ENCODE results near the gene TAF8.
"Not testable (repeated sequence)": the region's sequence is repeated elsewhere in the genome, so short reads cannot be mapped to it uniquely, and the experiment has no call there.

Gene TAF8

GRCh38 chr6:42050297-42051267 lies at the start of gene TAF8:
Gene TAF8, plus strand, starts transcription at chr6:42050524. Its CDS starts 18 bp downstream, at chr6:42050542.
- DNase-seq (ENCODE audit: low read depth in 2 of 2, low spot score in 1 of 2): peak; percentile 68 to 79

DNA sequence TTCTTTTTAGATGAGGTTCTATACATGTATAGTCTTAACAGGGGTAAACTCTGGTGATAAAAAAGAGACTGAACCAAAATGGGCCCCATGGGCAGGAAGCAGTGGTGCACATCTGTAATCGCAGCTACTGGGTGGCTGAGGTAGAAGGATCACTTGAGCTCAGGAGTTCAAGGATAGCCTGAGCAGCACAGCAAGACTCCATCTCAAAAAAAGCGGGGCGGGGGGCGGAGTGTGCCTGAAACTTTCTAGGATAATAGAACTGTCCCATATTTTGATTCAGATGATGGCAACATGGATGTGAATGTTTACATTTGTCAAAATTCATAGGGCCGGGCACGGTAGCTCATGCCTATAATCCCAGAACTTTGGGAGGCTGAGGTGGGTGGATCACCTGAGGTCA lies 48.8 kb upstream of the TAF8 start:
- no peak for DNase-seq (ENCODE audit: low read depth in 2 of 2, low spot score in 1 of 2)

- DNase-seq (ENCODE audit: low read depth in 2 of 2, low spot score in 1 of 2): not testable (repeated sequence)
Measured at GRCh38 chr6:42003658-42004057, 46.7 kb upstream of the TAF8 start.

GRCh38 chr6:42007286-42008137 lies 42.8 kb upstream of the TAF8 start:
- DNase-seq (ENCODE audit: low read depth in 2 of 2, low spot score in 1 of 2): no peak

DNA sequence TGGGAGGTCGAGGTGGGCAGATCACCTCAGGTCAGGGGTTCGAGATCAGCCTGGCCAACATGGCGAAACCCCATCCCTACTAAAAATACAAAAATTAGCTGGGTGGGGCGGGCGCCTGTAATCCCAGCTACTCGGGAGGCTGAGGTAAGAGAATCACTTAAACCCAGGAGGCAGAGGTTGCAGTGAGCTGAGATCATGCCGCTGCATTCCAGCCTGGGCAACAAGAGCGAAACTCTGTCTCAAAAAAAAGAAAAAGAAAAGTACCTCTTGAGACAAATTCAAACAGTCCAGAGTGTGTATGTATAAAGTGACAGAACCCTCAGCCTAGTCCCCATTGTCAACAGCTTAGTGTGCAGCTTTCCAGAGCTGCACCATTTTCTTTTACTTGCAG lies 42.2 kb upstream of the TAF8 start:
- DNase-seq (ENCODE audit: low read depth in 2 of 2, low spot score in 1 of 2): not testable (repeated sequence)

DNA sequence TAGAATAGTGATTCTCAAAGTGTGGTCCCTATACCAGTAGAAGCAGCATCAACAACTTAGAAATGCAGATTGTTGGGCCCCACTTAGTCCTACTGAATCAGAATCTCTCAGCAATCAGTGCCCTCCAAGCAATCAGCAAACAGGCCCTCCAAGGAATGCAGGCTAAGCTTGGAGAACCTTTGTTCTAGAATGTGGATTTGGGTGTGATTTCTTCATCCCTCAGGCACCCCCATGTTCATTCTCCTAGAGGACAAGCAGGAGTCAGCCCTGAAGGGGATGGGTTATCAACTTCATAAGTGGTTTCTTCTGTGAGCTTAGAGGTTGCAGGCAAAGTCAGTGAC lies 40.5 kb upstream of the TAF8 start:
- DNase-seq (ENCODE audit: low read depth in 2 of 2, low spot score in 1 of 2): no peak

DNA sequence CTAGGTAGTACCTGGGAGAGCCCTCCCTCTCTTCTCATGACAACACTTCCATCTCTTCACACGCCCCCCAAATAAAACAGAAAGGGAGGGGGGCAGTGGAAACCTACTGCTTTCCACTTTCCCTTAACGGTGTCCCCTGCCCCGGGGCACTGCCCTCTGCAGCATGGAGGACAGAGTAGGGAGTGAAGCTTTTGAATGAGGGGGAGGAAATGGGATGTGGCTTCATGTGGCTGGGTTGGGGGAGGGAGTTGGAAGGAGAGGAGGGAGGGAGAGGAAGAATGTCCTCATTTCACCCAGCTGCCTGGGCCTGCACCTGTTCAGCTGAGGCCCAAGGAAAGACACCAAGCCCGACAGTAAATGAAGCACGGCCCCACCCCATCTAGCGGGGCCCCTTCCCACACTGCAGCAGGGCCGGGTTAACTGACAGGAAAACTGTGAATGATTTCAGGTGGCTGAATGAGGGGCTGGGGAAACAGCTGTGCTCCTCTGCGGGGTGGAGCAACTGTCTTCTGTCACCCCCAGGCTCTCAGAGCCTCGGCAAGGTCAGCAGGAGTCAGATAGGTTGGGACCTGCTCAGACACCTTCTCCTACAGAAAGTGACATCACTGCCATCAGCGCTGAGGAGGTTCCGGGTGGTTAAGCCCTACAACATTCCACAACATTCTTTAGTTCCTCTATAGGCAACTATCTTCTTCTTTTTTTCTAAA lies 40.0 kb upstream of the TAF8 start:
- DNase-seq (ENCODE audit: low read depth in 2 of 2, low spot score in 1 of 2): no peak

DNA sequence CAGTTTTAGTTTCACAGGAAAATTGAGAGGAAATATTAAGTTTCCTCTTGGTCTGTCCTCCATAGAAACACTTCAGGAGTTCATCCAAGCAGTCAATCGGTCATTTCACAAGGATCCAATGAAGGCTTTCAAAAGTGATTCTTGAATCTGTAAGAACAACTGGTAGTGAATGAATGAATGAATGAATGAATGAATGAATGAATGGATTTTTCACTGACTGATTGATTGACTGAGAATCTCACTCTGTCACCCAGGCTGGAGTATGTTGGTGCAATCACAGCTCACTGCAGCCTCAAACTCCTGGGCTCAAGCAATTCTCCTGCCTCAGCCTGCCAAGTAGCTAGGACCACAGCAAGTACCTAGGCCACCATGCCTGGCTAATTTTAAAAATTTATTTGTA lies 39.4 kb upstream of the TAF8 start:
- no peak for DNase-seq (ENCODE audit: low read depth in 2 of 2, low spot score in 1 of 2)

DNA sequence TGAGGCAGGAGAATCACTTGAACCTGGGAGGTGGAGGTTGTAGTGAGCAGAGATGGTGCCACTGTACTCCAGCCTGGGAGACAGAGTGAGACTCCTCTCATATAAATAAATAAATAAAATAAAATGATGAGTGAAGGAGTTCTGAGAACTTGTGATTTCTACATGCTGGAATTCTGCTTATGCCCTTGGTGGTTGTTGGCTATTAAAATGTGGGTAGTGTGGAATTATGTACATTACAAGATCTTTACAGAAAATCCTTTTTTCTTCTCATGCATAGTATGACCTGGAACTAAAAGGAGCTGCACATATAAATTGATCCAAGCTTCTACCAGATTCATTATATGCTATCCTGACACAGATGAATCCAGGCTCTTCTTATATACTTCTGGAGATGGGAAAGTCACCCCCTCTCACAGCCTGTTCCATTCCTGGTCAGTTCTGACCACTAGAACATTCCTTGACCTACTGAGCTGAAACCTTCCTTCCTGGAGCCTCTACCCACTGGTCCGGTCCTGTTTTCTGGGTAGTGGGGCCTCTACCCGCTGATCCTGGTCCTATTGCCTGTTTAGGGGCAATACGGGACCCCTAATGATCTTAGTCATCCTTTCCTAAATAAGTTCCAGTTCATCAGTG lies 37.7 kb upstream of the TAF8 start:
- DNase-seq (ENCODE audit: low read depth in 2 of 2, low spot score in 1 of 2): no peak

DNA sequence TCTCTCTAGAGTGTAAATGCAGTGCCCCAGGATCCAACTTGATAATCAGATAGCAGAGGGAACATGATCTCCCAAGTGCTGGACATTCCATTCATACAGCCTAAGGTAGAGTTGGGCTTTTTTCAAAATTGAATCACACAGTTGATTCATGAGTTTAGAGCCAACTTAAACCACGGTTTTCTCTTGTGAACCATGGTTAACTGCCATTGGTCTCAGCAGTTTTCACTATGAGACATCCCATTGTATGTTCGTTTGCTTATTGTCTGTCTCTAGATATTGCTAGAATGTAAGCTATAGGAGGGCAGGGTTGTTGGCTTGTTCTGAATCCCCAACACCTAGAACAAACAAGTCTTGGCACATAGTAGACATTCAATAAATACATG lies 37.2 kb upstream of the TAF8 start:
- no peak for DNase-seq (ENCODE audit: low read depth in 2 of 2, low spot score in 1 of 2)

DNA sequence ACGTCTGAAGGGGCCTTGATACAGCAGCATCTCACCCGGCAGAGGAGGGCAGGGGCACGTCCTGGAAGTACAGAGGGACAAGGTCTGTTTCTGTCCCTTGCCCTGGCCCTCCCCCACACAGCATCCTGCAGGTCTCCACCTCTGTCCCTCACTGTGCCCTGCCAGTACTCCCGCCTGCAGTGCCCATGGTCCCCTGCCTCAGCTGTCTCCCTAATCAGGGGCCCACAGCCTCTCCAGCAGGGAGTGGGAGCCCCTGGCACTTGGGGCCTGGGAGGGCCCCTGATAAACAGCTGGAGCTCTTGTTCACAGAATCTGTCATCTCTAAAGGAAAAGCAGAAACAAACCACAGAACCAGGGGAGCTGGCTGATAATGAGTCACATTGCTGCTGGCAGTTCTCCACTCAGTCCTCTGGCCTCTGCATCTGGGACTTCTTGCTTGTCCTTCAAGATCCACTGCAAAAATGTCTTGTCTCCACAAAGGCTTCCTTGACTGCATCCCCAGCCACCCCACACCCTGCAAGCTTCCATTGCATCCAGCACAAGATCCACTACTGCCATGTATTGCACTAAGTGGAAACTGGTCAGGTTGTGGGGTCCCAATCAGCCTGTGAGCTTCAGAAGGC lies 33.2 kb upstream of the TAF8 start:
- no peak for DNase-seq (ENCODE audit: low read depth in 2 of 2, low spot score in 1 of 2)

DNA sequence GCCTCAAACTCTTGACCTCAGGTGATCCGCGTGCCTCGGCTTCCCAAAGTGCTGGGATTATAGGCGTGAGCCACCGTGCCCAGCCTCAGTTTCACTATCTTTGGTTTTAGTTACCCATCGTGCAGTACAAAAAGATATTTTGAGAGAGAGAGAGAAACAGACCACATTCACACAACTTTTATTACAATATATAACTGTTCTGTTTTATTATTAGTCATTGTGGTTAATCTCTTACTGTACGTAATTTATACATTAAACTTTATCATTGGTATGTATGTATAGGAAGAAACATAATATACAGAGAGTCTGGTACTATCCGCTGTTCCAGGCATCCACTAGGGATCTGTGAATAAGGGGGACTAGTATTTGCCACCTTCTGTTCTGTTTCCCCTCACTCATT lies 29.4 kb upstream of the TAF8 start:
- no peak for DNase-seq (ENCODE audit: low read depth in 2 of 2, low spot score in 1 of 2)

- DNase-seq (ENCODE audit: low read depth in 2 of 2, low spot score in 1 of 2): peak; percentile 41 to 44
Measured at GRCh38 chr6:42021847-42022754, 28.2 kb upstream of the TAF8 start.

DNA sequence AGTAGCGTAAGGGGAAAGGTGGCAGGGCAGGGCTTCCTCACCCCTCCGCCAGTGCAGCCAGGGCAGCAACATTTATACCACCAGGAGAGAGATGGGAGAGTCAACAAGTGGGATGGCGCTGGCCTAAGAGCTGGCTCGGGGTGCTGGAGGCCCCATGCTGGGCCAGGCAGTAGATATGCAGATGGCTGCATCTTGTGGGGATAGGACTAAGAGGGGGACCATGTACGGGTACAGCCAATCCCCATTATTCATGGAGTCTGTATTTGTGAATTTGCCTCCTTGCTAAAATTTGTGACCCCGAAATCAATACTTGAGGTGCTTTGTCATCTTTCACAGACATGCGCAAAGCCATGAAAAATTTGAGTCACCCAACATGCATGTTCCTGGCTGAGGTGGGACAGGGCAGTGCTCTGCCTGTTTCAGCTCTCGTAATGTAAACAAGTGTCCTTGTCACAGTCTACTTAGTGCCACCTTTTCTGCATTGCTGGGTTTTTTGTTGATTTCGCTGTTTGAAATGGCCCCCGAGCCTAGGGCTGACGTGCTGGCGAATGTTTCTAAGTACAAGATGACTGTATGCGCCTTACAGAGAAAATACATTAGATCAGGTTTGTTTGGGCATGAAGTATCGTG lies 27.5 kb upstream of the TAF8 start:
- DNase-seq (ENCODE audit: low read depth in 2 of 2, low spot score in 1 of 2): no peak

DNA sequence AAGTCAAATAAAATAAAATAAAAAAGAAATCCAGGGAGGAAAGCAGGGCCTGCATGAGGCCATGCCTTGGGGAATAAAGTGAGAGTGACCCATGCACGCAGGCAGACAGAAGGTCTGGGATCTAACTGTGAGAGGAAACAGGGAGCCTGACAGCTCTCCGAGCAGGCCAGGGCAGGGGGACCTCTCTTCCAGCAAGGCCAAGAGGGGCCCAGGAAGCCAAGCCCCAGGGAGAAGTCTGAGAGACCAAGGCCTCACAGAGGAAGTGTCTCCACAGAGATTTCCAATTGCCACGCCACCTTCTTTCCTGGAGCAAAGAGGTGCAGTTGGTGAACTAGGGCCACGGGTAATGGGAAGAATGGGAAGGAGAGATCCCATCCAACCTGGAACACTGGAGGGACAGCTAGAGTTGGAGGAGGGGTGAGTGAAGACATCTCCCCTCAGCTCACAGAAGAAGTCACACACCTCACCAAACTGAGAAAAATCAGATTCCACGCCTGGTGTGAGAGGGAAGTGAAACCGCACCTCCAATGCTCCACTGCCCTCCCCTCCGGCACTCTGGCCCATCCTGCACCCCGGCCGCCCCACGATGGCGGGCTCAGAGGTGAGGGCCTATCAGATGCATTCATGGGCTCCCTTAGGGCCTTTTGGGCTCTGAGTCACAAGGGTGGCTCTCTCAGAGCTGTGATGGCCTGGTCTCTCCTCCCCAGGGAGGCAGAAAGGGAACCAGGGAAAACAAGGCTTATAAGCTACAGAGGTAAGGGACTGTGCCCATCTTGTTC lies 25.1 kb upstream of the TAF8 start:
- no peak for DNase-seq (ENCODE audit: low read depth in 2 of 2, low spot score in 1 of 2)

DNA sequence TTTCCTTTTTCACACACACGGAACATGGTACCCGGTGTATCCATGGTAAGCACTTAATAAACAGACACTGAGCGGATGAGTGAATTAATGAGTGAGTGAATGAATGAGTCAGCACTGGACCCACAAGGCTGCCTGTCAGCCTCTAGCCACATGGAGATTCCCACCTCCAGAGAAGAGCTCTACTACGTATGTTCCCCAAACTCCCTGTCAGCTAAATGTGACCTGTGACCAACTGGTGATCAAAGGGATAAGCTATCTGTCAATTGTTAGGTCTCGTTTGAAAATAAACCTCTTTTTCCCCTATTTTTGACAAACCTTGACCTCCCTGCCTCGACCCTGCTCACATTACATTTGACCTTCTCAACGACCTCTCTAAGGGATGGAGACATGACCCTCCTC lies 24.5 kb upstream of the TAF8 start:
- no peak for DNase-seq (ENCODE audit: low read depth in 2 of 2, low spot score in 1 of 2)

DNA sequence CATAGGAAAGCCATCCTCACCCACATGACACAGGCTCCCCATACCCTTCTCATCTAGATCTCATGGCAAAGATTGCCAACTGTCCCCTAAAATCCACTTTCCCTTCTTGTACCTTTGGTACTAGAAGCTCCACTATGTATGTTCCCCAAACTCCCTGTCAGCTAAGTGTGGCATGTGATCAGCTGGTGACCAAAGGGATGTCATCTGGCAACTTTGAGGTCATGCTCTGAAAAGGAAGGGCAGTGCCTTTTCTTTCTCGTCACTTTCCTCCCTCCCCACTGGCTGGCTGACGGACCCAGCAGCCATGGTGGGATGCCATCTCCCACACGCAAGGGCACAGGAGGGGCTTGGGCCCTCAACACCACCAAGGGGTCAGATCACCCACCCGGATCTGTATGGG lies 23.8 kb upstream of the TAF8 start:
- no peak for DNase-seq (ENCODE audit: low read depth in 2 of 2, low spot score in 1 of 2)
